ENCODE measurements around the gene HMGN5. TPM values are rescaled to one million over a fixed set of nuclear protein-coding genes. Genes with fewer than 3 reads are reported as not detected.

The HMGN5 gene
- total RNA-seq, 1 donor from 2014 or later: 4.4 TPM

GRCh38 chrX:81120258-81120935, 81.3 kb downstream of the HMGN5 start:
- DNase-seq (ENCODE audit: low read depth): peak; percentile 1

GRCh38 chrX:81114757-81115156, 87.0 kb downstream of the HMGN5 start:
- no peak for DNase-seq (ENCODE audit: low read depth)

- no peak for DNase-seq (ENCODE audit: low read depth)
Observed at GRCh38 chrX:81110286-81110685, 91.4 kb downstream of the HMGN5 start.

GRCh38 chrX:81082649-81083048, 119.1 kb downstream of the HMGN5 start:
- DNase-seq (ENCODE audit: low read depth): no peak

Other genes starting within 250 kb of the HMGN5 start
- 35.4 and 101 TPM in 2 replicates for gene SH3BGRL, start 189 bp upstream of the HMGN5 start, total RNA-seq